Muscle layer of duodenum (tissue), 2 donors: ENCODE data around the gene SMU1.

ENCODE experiments used
- H3K27ac ChIP-seq: one replicate; pipeline ENCODE4 v1.7.0; 2013; ENCODE audit warnings: mild to moderate bottlenecking, low read length
- H3K27me3 ChIP-seq: one replicate; pipeline ENCODE4 v1.7.0; 2013; ENCODE audit warnings: low read depth, mild to moderate bottlenecking, control low read depth, low read length
- H3K36me3 ChIP-seq, 2 donors: one replicate each; pipeline ENCODE4 v1.7.0; 2013; ENCODE audit warnings: low read length in 2 of 2, control low read depth in 1 of 2, mild to moderate bottlenecking in 1 of 2; ENCODE audit not compliant: insufficient read depth in 2 of 2, control insufficient read depth in 1 of 2
- H3K4me1 ChIP-seq, 2 donors: one replicate each; pipeline ENCODE4 v1.7.0; 2013; ENCODE audit warnings: low read length in 2 of 2, mild to moderate bottlenecking in 2 of 2, control low read depth in 1 of 2, moderate library complexity in 1 of 2; ENCODE audit not compliant: insufficient read depth in 2 of 2, control insufficient read depth in 1 of 2
- H3K4me3 ChIP-seq, 2 donors: one replicate each; pipeline ENCODE4 v1.7.0; 2013; ENCODE audit warnings: low read length in 2 of 2, low read depth in 1 of 2, mild to moderate bottlenecking in 1 of 2
- H3K9me3 ChIP-seq, 2 donors: one replicate each; pipeline ENCODE4 v1.7.0; 2013; ENCODE audit warnings: low read length in 2 of 2, control low read depth in 1 of 2, mild to moderate bottlenecking in 1 of 2; ENCODE audit not compliant: control insufficient read depth in 1 of 2
- donor health status: healthy.

Gene SMU1

GRCh38 chr9:33024126-33024965 is 52.1 kb downstream of the SMU1 start:
- H3K36me3 ChIP-seq: peaks cover 10 to 21% of the 10 kb centered on the region in 2 donors
- peak overlapping the region; percentile 96 for H3K4me3 ChIP-seq
- peaks cover 8 to 55% of the 10 kb centered on the region in 2 donors for H3K4me1 ChIP-seq
- no peaks in the 10 kb centered on the region for H3K9me3 ChIP-seq
- H3K27ac ChIP-seq: peak overlapping the region; percentile 97
- no peaks in the 10 kb centered on the region for H3K27me3 ChIP-seq

- Histone ChIP-seq H3K9me3 (no peaks in the 10 kb centered on the region), H3K36me3 (peaks cover 3 to 15% of the 10 kb centered on the region in 2 donors), H3K27me3 (no peaks in the 10 kb centered on the region), H3K27ac (peak overlapping the region; percentile 97), H3K4me3 (peak overlapping the region; percentile 96), H3K4me1 (peaks cover 5 to 48% of the 10 kb centered on the region in 2 donors)
These were observed 52.8 kb downstream of the SMU1 start for GRCh38 chr9:33023661-33024060.

DNA sequence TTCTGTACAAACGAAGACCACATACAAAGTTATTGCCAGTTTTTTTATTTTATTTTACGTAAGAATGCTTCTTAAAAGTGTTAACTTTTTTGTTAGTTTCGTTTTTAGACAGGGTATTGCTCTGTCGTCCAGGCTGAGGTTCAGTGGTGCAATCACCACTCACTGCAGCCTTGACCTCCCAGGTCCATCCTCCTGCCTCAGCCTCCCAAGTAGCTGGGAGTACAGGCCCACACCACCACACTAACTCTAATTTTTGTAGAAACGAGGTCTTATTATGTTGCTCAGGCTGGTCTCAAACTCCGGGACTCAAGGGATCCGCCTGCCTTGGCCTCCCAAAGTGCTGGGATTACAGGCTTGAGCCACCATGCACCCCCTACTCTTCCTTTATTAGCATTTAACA is 53.7 kb downstream of the SMU1 start:
- peaks cover 5 to 39% of the 10 kb centered on the region in 2 donors for H3K4me1 ChIP-seq
- H3K4me3 ChIP-seq: no peak overlapping the region
- H3K36me3 ChIP-seq: peaks cover 0 to 10% of the 10 kb centered on the region in 2 donors
- H3K27ac ChIP-seq: no peak overlapping the region
- H3K9me3 ChIP-seq: no peaks in the 10 kb centered on the region
- H3K27me3 ChIP-seq: no peaks in the 10 kb centered on the region

- no peaks in the 10 kb centered on the region for H3K9me3 ChIP-seq
- no peaks in the 10 kb centered on the region for H3K27me3 ChIP-seq
- no peak overlapping the region for H3K27ac ChIP-seq
- peaks cover 5 to 35% of the 10 kb centered on the region in 2 donors for H3K4me1 ChIP-seq
- H3K36me3 ChIP-seq: peaks cover 0 to 10% of the 10 kb centered on the region in 2 donors
- no peak overlapping the region for H3K4me3 ChIP-seq
These were observed 54.2 kb downstream of the SMU1 start for GRCh38 chr9:33022303-33022702.

DNA sequence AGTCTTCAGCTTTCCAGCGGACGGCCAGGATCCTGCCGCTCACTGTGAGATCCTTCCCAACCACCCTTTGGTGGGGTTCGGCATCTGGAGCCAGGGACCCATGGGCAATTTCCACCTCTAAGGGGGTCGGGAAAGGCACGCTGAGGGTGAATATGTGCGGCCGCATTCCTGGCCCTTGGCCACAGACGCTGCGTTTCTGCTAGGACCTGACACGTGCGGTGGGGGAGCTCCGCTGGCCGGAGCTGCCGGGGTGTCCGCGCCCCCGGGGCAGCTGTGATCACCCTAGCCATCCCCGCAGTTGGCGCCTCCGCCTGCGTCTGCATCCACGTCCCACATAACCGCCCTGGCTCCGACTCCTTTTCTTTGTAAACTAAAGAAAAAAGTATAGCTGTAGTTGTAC is 56.7 kb downstream of the SMU1 start:
- peaks cover 5 to 22% of the 10 kb centered on the region in 2 donors for H3K4me1 ChIP-seq
- no peaks in the 10 kb centered on the region for H3K9me3 ChIP-seq
- H3K4me3 ChIP-seq: no peak overlapping the region
- no peaks in the 10 kb centered on the region for H3K27me3 ChIP-seq
- no peak overlapping the region for H3K27ac ChIP-seq
- H3K36me3 ChIP-seq: peaks cover 0 to 7% of the 10 kb centered on the region in 2 donors

DNA sequence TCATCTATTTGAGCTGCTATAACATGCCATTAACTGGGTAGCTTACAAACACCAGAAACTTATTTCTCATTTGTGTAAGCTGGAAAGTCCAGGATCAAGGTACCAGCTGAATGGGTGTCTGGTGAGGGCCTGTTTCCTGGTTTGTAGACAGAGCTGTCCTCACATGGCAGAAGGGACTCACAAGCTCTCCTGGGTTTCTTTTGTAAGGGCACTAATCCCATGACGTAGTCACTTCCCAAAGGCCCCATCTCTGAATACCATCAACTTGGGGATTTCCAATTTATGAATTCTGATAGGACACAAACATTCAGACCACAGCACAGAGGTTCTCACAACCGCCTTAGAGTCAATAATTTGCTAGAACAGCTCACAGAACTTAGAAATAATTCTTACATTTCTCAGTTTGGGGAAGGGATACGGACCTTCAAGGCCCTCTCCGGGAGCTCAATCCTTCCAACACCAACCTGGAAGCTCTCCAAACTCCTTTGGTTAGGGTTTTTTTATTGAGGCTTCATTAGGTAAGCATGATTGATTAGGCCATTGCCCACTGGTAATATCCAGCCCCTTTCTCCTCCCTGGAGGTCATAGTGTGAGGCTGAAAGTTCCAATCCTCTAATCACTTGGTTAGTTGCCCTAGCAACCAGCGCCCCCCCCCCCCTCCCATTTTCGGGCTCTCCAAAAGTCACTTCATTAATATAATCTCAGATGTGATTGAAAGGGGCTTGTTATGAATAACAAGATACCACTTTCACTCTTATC is 59.0 kb downstream of the SMU1 start:
- H3K4me1 ChIP-seq: peaks cover 0 to 4% of the 10 kb centered on the region in 2 donors
- H3K4me3 ChIP-seq: no peak overlapping the region
- H3K27ac ChIP-seq: no peak overlapping the region
- no peaks in the 10 kb centered on the region for H3K9me3 ChIP-seq
- H3K27me3 ChIP-seq: no peaks in the 10 kb centered on the region
- peaks cover 0 to 7% of the 10 kb centered on the region in 2 donors for H3K36me3 ChIP-seq

- Histone ChIP-seq H3K36me3 (peaks cover 0 to 3% of the 10 kb centered on the region in 2 donors), H3K4me3 (no peak overlapping the region), H3K9me3 (no peaks in the 10 kb centered on the region), H3K27me3 (no peaks in the 10 kb centered on the region), H3K27ac (no peak overlapping the region), H3K4me1 (no peaks in the 10 kb centered on the region)
These were observed 61.8 kb downstream of the SMU1 start for GRCh38 chr9:33014665-33015014.

DNA sequence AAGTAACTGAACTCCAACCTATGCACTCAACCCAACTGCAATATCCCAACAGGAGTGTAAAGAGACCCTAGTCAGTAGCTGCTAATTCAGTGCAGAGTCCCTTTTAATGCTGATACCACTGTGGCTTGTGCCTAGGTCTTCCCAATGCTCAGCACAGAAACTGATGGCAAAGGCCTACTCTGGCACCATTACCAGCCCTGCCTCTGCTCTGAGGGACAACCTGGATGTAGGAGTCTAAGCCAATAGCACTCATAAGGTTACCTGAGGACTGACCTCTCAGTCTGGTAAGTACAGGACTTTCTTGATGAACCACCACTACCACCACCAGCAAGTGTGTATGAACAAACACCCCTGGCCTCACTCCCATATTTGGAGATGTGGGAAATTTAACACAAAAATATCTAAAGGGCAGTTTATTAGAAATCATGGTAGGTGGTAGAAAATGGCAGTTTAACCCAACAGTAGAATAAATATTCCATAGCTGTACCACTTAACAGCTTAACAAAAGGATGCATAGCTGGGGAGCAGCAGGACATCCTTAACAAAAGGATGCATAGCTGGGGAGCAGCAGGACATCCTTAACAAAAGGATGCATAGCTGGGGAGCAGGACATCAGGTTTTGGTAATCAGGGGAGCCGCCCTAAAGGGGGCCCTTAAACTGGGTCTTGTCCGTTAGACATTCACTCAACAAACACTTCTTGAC is 62.4 kb downstream of the SMU1 start:
- Histone ChIP-seq H3K9me3 (no peaks in the 10 kb centered on the region), H3K4me3 (no peak overlapping the region), H3K4me1 (no peaks in the 10 kb centered on the region), H3K27me3 (no peaks in the 10 kb centered on the region), H3K27ac (no peak overlapping the region), H3K36me3 (no peaks in the 10 kb centered on the region)

DNA sequence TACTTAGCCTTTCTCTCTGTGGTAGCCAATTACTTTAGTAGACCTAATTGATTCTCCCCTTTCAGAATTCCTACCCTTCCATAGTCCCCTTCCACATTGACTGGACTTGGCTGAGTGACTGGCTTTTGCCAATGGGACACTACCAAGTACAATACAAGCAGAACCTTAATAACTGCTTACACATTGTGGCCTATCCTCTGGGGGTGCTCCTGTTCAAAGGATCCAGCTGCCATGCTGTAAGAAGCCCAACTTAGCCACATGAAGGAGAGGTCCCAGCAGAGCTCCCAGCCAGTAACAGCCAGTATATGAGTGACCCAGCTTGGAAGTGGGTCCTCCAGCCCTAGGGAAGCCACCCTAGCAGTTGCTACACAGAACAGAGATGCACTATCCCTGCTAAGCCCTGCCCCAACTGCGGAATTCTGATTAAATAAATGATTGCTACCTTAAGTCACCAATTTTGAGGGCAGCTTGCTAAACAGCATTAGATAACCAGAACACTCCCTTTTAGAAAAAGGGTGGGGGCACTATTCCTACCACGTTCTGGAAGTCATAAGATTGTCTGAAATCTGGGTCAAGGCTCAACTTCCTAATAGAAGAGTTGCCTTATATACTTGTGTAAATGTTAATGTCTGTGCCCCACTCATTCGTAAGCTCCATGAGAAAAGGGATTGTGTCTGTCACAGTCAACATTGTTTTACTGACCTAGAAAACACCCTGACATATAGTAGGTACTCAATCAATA is 64.0 kb downstream of the SMU1 start:
- H3K27ac ChIP-seq: no peak overlapping the region

DNA sequence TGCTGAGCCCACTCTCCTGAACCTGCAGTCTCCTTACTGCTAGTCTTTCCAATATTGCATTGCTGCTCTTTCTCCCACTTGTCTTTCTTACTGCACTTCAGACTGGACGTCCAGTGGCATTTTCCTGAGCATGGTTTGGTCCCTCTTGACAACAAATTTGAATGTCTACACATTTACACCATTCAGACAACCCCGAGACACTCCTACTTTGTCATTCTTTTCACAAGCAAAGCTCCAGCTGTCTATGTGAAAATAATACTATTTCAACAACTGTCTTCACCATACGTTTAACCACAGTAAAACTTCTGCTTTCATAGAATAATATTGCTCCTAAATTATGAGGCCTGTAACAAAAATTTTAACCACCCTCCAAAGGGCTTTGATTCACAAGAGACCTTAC is 64.6 kb downstream of the SMU1 start:
- H3K27ac ChIP-seq: no peak overlapping the region
- H3K27me3 ChIP-seq: no peaks in the 10 kb centered on the region
- no peaks in the 10 kb centered on the region for H3K9me3 ChIP-seq
- H3K4me3 ChIP-seq: no peak overlapping the region
- no peaks in the 10 kb centered on the region for H3K4me1 ChIP-seq
- no peaks in the 10 kb centered on the region for H3K36me3 ChIP-seq

More for the DNA sequence above, 64.0 kb downstream of the SMU1 start:
- no peaks in the 10 kb centered on the region for H3K9me3 ChIP-seq
- H3K4me3 ChIP-seq: no peak overlapping the region
- no peaks in the 10 kb centered on the region for H3K4me1 ChIP-seq
- H3K36me3 ChIP-seq: no peaks in the 10 kb centered on the region
- no peaks in the 10 kb centered on the region for H3K27me3 ChIP-seq
